SK-N-SH (cell line): ENCODE data around the gene TEKTIP1. TPM values are rescaled to one million over a fixed set of nuclear protein-coding genes. Genes with fewer than 3 reads are reported as not detected.

Experiments used
- CTCF ChIA-PET: fragments of 300-600, 350-600 bp; formaldehyde crosslinking; extraction: SDS; loops from one replicate; lab custom pipeline; 2021; lab: Yijun Ruan, JAX
- POLR2A ChIA-PET: fragments of 350-600 bp; sonication (Branson Sonifier 250); formaldehyde crosslinking; extraction: SDS; loops from one replicate; lab custom pipeline; 2020; ENCODE audit warnings: antibody characterized with exemption, inconsistent platforms; lab: Yijun Ruan, JAX
- DNase-seq: peaks from one replicate; pipeline ENCODE4 v3.0.0; 2012
- H2AFZ ChIP-seq: fragments of 200-600 bp; sonication (generic); 2 replicates; pipeline ENCODE4 v1.8.1; 2016; ENCODE audit warnings: antibody characterized with exemption, mild to moderate bottlenecking, low read depth
- H3F3A ChIP-seq: fragments of 200-600 bp; sonication (generic); replicated peaks from 2 replicates; pipeline ENCODE3; 2016; ENCODE audit warnings: antibody characterized with exemption, mild to moderate bottlenecking; ENCODE audit not compliant: insufficient read depth
- H3K27ac ChIP-seq, 2 experiments: fragments of 200-500 bp in 1 of 2; fragments of 200-600 bp in 1 of 2; sonication (Bioruptor generic) in 1 of 2; sonication (generic), shearing (Covaris generic) in 1 of 2; 2 replicates each; pipeline versions ENCODE4 v1.5.1 to v1.6.1; 2014 to 2016; ENCODE audit warnings: low read depth in 2 of 2, inconsistent platforms in 1 of 2, low read length in 1 of 2, mild to moderate bottlenecking in 1 of 2, mixed read lengths in 1 of 2
- H3K27me3 ChIP-seq: fragments of 200-600 bp; sonication (generic), shearing (Covaris generic); 2 replicates; pipeline ENCODE4 v1.6.1; 2016; ENCODE audit warnings: mixed run types; ENCODE audit not compliant: insufficient read depth
- H3K36me3 ChIP-seq, 2 experiments: fragments of 200-500 bp in 1 of 2; fragments of 200-600 bp in 1 of 2; sonication (Bioruptor generic) in 1 of 2; sonication (generic) in 1 of 2; replicated peaks in 1 of 2; 2 replicates each; pipeline versions ENCODE3 to v1.5.1; 2014 to 2016; ENCODE audit warnings: low read length in 1 of 2, mild to moderate bottlenecking in 1 of 2; ENCODE audit not compliant: insufficient read depth in 2 of 2, control insufficient read depth in 1 of 2
- H3K4me1 ChIP-seq, 2 experiments: fragments of 200-500 bp in 1 of 2; fragments of 200-600 bp in 1 of 2; sonication (Bioruptor generic) in 1 of 2; sonication (generic), shearing (Covaris generic) in 1 of 2; 2 replicates each; pipeline versions ENCODE4 v1.5.1 to v1.6.1; 2014 to 2016; ENCODE audit warnings: low read depth in 1 of 2, low read length in 1 of 2, mixed run types in 1 of 2; ENCODE audit not compliant: insufficient read depth in 2 of 2, control insufficient read depth in 1 of 2
- H3K4me2 ChIP-seq: fragments of 200-600 bp; sonication (generic), shearing (Covaris generic); 2 replicates; pipeline ENCODE4 v1.6.1; 2017; ENCODE audit warnings: mixed run types
- H3K4me3 ChIP-seq, 2 experiments: fragments of 200-500 bp in 1 of 2; fragments of 200-600 bp in 1 of 2; sonication (Bioruptor generic) in 1 of 2; sonication (generic), shearing (Covaris generic) in 1 of 2; 2 replicates each; pipeline versions ENCODE4 v1.5.1 to v1.8.1; 2014 to 2016; ENCODE audit warnings: low read depth in 2 of 2, inconsistent platforms in 1 of 2, low read length in 1 of 2, mild to moderate bottlenecking in 1 of 2, mixed read lengths in 1 of 2, moderate library complexity in 1 of 2
- H3K79me2 ChIP-seq: fragments of 200-600 bp; sonication (generic); 2 replicates; pipeline ENCODE4 v1.8.1; 2017; ENCODE audit warnings: mild to moderate bottlenecking; ENCODE audit not compliant: insufficient read depth
- H3K9ac ChIP-seq: fragments of 200-600 bp; sonication (generic); 2 replicates; pipeline ENCODE4 v1.6.1; 2017; ENCODE audit warnings: mixed run types
- H3K9me2 ChIP-seq: fragments of 200-600 bp; sonication (generic); 2 replicates; pipeline ENCODE4 v1.6.1; 2017; ENCODE audit warnings: mixed run types
- H3K9me3 ChIP-seq: fragments of 200-600 bp; sonication (generic); 2 replicates; pipeline ENCODE4 v1.6.1; 2017; ENCODE audit warnings: mixed run types, mild to moderate bottlenecking, moderate library complexity
- H4K20me1 ChIP-seq: fragments of 200-600 bp; sonication (generic); 2 replicates; pipeline ENCODE4 v1.6.1; 2017; ENCODE audit warnings: mild to moderate bottlenecking, mixed run types; ENCODE audit not compliant: insufficient read depth
- CHD2 ChIP-seq: fragments of 150-350 bp; IDR thresholded peaks from 2 replicates; pipeline ENCODE4 v1.6.1; 2018; ENCODE audit warnings: low read length; ENCODE audit not compliant: partially characterized antibody
- FOXM1 ChIP-seq: IDR thresholded peaks from 2 replicates; pipeline ENCODE4 v1.4.0; 2012; ENCODE audit warnings: low read depth, mild to moderate bottlenecking
- GATA2 ChIP-seq: sonication (generic); formaldehyde crosslinking; IDR thresholded peaks from 2 replicates; pipeline ENCODE4 v1.5.0; 2020; ENCODE audit warnings: mild to moderate bottlenecking, missing genetic modification reagents
- NRF1 ChIP-seq: IDR thresholded peaks from 2 replicates; pipeline ENCODE4 v1.6.1; 2012; ENCODE audit warnings: low read depth, mild to moderate bottlenecking, low read length
- PBX3 ChIP-seq: IDR thresholded peaks from 2 replicates; pipeline ENCODE4; 2012
- POLR2AphosphoS5 ChIP-seq: IDR thresholded peaks from 2 replicates; pipeline ENCODE4 v1.6.1; 2012; ENCODE audit warnings: low read depth, low read length
- RCOR1 ChIP-seq: fragments of 150-350 bp; IDR thresholded peaks from 2 replicates; pipeline ENCODE4 v1.6.1; 2017; ENCODE audit warnings: antibody characterized with exemption, low read length
- REST ChIP-seq: IDR thresholded peaks from 2 replicates; pipeline ENCODE4 v1.6.1; 2012; ENCODE audit warnings: mild to moderate bottlenecking, low read depth, low read length, moderate library complexity
- TCF12 ChIP-seq: IDR thresholded peaks from 2 replicates; pipeline ENCODE4 v1.4.0; 2012
- YY1 ChIP-seq: IDR thresholded peaks from 2 replicates; pipeline ENCODE4 v1.4.0; 2012; ENCODE audit warnings: low read depth, mild to moderate bottlenecking
- WGBS: methylation state at CpG from one replicate; pipeline ENCODE4 v1.1.6; 2017; ENCODE audit warnings: low lambda C conversion rate; 5-methylcytosine and 5-hydroxymethylcytosine counted together
- polyA plus RNA-seq, 3 experiments: library from polyadenylated mRNA; depleted of rRNA; stranded (reverse); fragments of >200 nt; gene quantifications; 2 replicates each; pipeline ENCODE4 v1.2.3, GENCODE V29; 2012
- TF ChIP-seq, protein P1 (sequence below): fragments of 200-600 bp; sonication (generic); IDR thresholded peaks from 2 replicates; pipeline ENCODE4 v1.6.1; 2017; ENCODE audit warnings: antibody characterized with exemption, mild to moderate bottlenecking, moderate library complexity
- TF ChIP-seq, protein P2 (sequence below): fragments of 150-350 bp; IDR thresholded peaks from 2 replicates; pipeline ENCODE4 v1.6.1; 2017; ENCODE audit warnings: antibody characterized with exemption, low read length, low read depth, borderline replicate concordance
- TF ChIP-seq, protein P3 (sequence below): IDR thresholded peaks from 2 replicates; pipeline ENCODE4 v1.4.0; 2012; ENCODE audit warnings: low read depth, borderline replicate concordance
- TF ChIP-seq, protein P4 (sequence below): fragments of 150-350 bp; IDR thresholded peaks from 2 replicates; pipeline ENCODE4 v1.6.1; 2016; ENCODE audit warnings: mild to moderate bottlenecking, low read depth, low read length

Gene TEKTIP1
- polyA plus RNA-seq, 1 of the 3 experiments (the other 2 are of a cell fraction) = 0.12 TPM

GRCh38 chr19:3590991-3591659 lies 52.2 kb downstream of the TEKTIP1 start:
- no peaks in the 10 kb centered on the region for H3K36me3 ChIP-seq
- no peaks in the 10 kb centered on the region for H3K9me3 ChIP-seq
- H3K4me1 ChIP-seq = peaks cover 0 to 3% of the 10 kb centered on the region in 2 experiments; a peak in 1 of 4 replicates
- no peak overlapping the region for H3K27ac ChIP-seq
- H3K9me2 ChIP-seq = no peaks in the 10 kb centered on the region
- no peak overlapping the region for H3K4me2 ChIP-seq
- no peak overlapping the region for H3K4me3 ChIP-seq
- DNase-seq = no peak
- no peaks in the 10 kb centered on the region for H4K20me1 ChIP-seq
- no peak overlapping the region for H3K9ac ChIP-seq
- no peak for TF ChIP-seq YY1
- TF ChIP-seq RCOR1 = no peak
- TF ChIP-seq CHD2 = no peak
- TF ChIP-seq NRF1 = no peak
- TF ChIP-seq, protein P1, sequence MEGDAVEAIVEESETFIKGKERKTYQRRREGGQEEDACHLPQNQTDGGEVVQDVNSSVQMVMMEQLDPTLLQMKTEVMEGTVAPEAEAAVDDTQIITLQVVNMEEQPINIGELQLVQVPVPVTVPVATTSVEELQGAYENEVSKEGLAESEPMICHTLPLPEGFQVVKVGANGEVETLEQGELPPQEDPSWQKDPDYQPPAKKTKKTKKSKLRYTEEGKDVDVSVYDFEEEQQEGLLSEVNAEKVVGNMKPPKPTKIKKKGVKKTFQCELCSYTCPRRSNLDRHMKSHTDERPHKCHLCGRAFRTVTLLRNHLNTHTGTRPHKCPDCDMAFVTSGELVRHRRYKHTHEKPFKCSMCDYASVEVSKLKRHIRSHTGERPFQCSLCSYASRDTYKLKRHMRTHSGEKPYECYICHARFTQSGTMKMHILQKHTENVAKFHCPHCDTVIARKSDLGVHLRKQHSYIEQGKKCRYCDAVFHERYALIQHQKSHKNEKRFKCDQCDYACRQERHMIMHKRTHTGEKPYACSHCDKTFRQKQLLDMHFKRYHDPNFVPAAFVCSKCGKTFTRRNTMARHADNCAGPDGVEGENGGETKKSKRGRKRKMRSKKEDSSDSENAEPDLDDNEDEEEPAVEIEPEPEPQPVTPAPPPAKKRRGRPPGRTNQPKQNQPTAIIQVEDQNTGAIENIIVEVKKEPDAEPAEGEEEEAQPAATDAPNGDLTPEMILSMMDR = no peak
- TF ChIP-seq PBX3 = no peak
- no peak for TF ChIP-seq GATA2 (CRISPR knock-in tag)
- TF ChIP-seq FOXM1 = no peak
- H2AFZ ChIP-seq = no peak overlapping the region
- no peaks in the 10 kb centered on the region for H3K79me2 ChIP-seq
- ChIA-PET POLR2A (no interaction called here), CTCF (interaction anchor here (0.8 to 3.5 kb wide), 4 partner anchors 28 to 110 kb away, joined by 3 to 20 read pairs (median 6); no protein-coding TSS in a partner anchor)
- WGBS = 42% methylated on average over 5 of the region's 8 CpGs
- H3K27me3 ChIP-seq = no peaks in the 10 kb centered on the region
- peaks cover 13% of the 10 kb centered on the region for H3F3A ChIP-seq

GRCh38 chr19:3591876-3592613 lies 53.1 kb downstream of the TEKTIP1 start:
- no peaks in the 10 kb centered on the region for H4K20me1 ChIP-seq
- no peaks in the 10 kb centered on the region for H3K27me3 ChIP-seq
- 40% methylated on average over 2 of the region's 9 CpGs for WGBS
- H3F3A ChIP-seq = peaks cover 13% of the 10 kb centered on the region
- H3K9me3 ChIP-seq = no peaks in the 10 kb centered on the region
- no peak overlapping the region for H3K27ac ChIP-seq
- H2AFZ ChIP-seq = no peak overlapping the region
- ChIA-PET POLR2A (no interaction called here), CTCF (interaction anchor here (1.8 to 3.5 kb wide), 2 partner anchors 27 to 46 kb away, joined by 7 to 20 read pairs; no protein-coding TSS in a partner anchor)
- H3K4me3 ChIP-seq = no peak overlapping the region
- no peak for DNase-seq
- H3K4me1 ChIP-seq = no peaks in the 10 kb centered on the region
- H3K36me3 ChIP-seq = no peaks in the 10 kb centered on the region
- H3K4me2 ChIP-seq = no peak overlapping the region
- no peak overlapping the region for H3K9ac ChIP-seq
- no peaks in the 10 kb centered on the region for H3K9me2 ChIP-seq
- H3K79me2 ChIP-seq = no peaks in the 10 kb centered on the region
- TF ChIP-seq, protein P2, sequence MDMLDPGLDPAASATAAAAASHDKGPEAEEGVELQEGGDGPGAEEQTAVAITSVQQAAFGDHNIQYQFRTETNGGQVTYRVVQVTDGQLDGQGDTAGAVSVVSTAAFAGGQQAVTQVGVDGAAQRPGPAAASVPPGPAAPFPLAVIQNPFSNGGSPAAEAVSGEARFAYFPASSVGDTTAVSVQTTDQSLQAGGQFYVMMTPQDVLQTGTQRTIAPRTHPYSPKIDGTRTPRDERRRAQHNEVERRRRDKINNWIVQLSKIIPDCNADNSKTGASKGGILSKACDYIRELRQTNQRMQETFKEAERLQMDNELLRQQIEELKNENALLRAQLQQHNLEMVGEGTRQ = no peak
- TF ChIP-seq REST = no peak
- TF ChIP-seq, protein P3, sequence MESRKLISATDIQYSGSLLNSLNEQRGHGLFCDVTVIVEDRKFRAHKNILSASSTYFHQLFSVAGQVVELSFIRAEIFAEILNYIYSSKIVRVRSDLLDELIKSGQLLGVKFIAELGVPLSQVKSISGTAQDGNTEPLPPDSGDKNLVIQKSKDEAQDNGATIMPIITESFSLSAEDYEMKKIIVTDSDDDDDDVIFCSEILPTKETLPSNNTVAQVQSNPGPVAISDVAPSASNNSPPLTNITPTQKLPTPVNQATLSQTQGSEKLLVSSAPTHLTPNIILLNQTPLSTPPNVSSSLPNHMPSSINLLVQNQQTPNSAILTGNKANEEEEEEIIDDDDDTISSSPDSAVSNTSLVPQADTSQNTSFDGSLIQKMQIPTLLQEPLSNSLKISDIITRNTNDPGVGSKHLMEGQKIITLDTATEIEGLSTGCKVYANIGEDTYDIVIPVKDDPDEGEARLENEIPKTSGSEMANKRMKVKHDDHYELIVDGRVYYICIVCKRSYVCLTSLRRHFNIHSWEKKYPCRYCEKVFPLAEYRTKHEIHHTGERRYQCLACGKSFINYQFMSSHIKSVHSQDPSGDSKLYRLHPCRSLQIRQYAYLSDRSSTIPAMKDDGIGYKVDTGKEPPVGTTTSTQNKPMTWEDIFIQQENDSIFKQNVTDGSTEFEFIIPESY = no peak
- no peak for TF ChIP-seq TCF12
- TF ChIP-seq, protein P4, sequence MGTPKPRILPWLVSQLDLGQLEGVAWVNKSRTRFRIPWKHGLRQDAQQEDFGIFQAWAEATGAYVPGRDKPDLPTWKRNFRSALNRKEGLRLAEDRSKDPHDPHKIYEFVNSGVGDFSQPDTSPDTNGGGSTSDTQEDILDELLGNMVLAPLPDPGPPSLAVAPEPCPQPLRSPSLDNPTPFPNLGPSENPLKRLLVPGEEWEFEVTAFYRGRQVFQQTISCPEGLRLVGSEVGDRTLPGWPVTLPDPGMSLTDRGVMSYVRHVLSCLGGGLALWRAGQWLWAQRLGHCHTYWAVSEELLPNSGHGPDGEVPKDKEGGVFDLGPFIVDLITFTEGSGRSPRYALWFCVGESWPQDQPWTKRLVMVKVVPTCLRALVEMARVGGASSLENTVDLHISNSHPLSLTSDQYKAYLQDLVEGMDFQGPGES = no peak
- no peak for TF ChIP-seq POLR2AphosphoS5
